ENCODE results near the gene FNDC3B. TPM values are rescaled to one million over a fixed set of nuclear protein-coding genes. Genes with fewer than 3 reads are reported as not detected.

The FNDC3B gene
- total RNA-seq, 2 donors from 2014 or later: 27.0 to 41.6 TPM

- no peak overlapping the region for H3K4me3 Mint-ChIP-seq
- no peak for DNase-seq
- H3K27me3 Mint-ChIP-seq: no peaks in the 10 kb centered on the region
- peaks cover 6% of the 10 kb centered on the region for H3K36me3 Mint-ChIP-seq (ENCODE audit: low read depth)
- peak overlapping the region; percentile 67 for H3K27ac Mint-ChIP-seq
- H3K4me1 Mint-ChIP-seq: peaks cover 12% of the 10 kb centered on the region
- H3K9me3 ChIP-seq (ENCODE audit: control insufficient read depth, low read length, poor library complexity, severe bottlenecking): no peaks in the 10 kb centered on the region
- ATAC-seq: no peak
Measured at GRCh38 chr3:172276103-172276502, 236.7 kb downstream of the FNDC3B start.

- ATAC-seq (no peak), DNase-seq (no peak)
- Mint-ChIP-seq H3K36me3 (ENCODE audit: low read depth) (peaks cover 6% of the 10 kb centered on the region), H3K27me3 (no peaks in the 10 kb centered on the region), H3K4me1 (peaks cover 14% of the 10 kb centered on the region), H3K4me3 (no peak overlapping the region), H3K27ac (no peak overlapping the region)
- no peaks in the 10 kb centered on the region for H3K9me3 ChIP-seq (ENCODE audit: control insufficient read depth, low read length, poor library complexity, severe bottlenecking)
Measured at GRCh38 chr3:172277151-172277652, 237.8 kb downstream of the FNDC3B start.

GRCh38 chr3:172279191-172279640 is 239.8 kb downstream of the FNDC3B start:
- Mint-ChIP-seq H3K27ac (no peak overlapping the region), H3K4me3 (no peak overlapping the region), H3K4me1 (peaks cover 21% of the 10 kb centered on the region), H3K36me3 (ENCODE audit: low read depth) (peaks cover 8% of the 10 kb centered on the region), H3K27me3 (no peaks in the 10 kb centered on the region)
- no peak for DNase-seq
- no peak for ATAC-seq
- no peaks in the 10 kb centered on the region for H3K9me3 ChIP-seq (ENCODE audit: control insufficient read depth, low read length, poor library complexity, severe bottlenecking)

GRCh38 chr3:172279974-172280373 is 240.6 kb downstream of the FNDC3B start:
- DNase-seq (no peak), ATAC-seq (no peak)
- H3K27me3 Mint-ChIP-seq: no peaks in the 10 kb centered on the region
- peaks cover 20% of the 10 kb centered on the region for H3K4me1 Mint-ChIP-seq
- no peak overlapping the region for H3K4me3 Mint-ChIP-seq
- H3K27ac Mint-ChIP-seq: no peak overlapping the region
- peaks cover 6% of the 10 kb centered on the region for H3K36me3 Mint-ChIP-seq (ENCODE audit: low read depth)
- H3K9me3 ChIP-seq (ENCODE audit: control insufficient read depth, low read length, poor library complexity, severe bottlenecking): no peaks in the 10 kb centered on the region

GRCh38 chr3:172280406-172281051 is 241.2 kb downstream of the FNDC3B start:
- Mint-ChIP-seq H3K36me3 (ENCODE audit: low read depth) (peaks cover 6% of the 10 kb centered on the region), H3K4me3 (no peak overlapping the region)
- ATAC-seq: no peak

GRCh38 chr3:172281884-172282283 is 242.5 kb downstream of the FNDC3B start:
- Mint-ChIP-seq H3K4me3 (no peak overlapping the region), H3K4me1 (peaks cover 17% of the 10 kb centered on the region), H3K27ac (no peak overlapping the region), H3K36me3 (ENCODE audit: low read depth) (peaks cover 6% of the 10 kb centered on the region), H3K27me3 (no peaks in the 10 kb centered on the region)
- DNase-seq (no peak), ATAC-seq (no peak)
- no peaks in the 10 kb centered on the region for H3K9me3 ChIP-seq (ENCODE audit: control insufficient read depth, low read length, poor library complexity, severe bottlenecking)

More at GRCh38 chr3:172280406-172281051, 241.2 kb downstream of the FNDC3B start:
- Mint-ChIP-seq H3K27me3 (no peaks in the 10 kb centered on the region), H3K4me1 (peaks cover 18% of the 10 kb centered on the region), H3K27ac (no peak overlapping the region)
- no peaks in the 10 kb centered on the region for H3K9me3 ChIP-seq (ENCODE audit: control insufficient read depth, low read length, poor library complexity, severe bottlenecking)
- DNase-seq: no peak

- peaks cover 22% of the 10 kb centered on the region for H3K4me1 Mint-ChIP-seq
- H3K9me3 ChIP-seq (ENCODE audit: control insufficient read depth, low read length, poor library complexity, severe bottlenecking): no peaks in the 10 kb centered on the region
- peaks cover 9% of the 10 kb centered on the region for H3K36me3 Mint-ChIP-seq (ENCODE audit: low read depth)
- no peak overlapping the region for H3K27ac Mint-ChIP-seq
- no peaks in the 10 kb centered on the region for H3K27me3 Mint-ChIP-seq
- no peak for DNase-seq
- no peak overlapping the region for H3K4me3 Mint-ChIP-seq
- ATAC-seq: no peak
Measured at GRCh38 chr3:172282850-172283249, 243.5 kb downstream of the FNDC3B start.

GRCh38 chr3:172283841-172284357 is 244.5 kb downstream of the FNDC3B start:
- Mint-ChIP-seq H3K36me3 (ENCODE audit: low read depth) (peaks cover 9% of the 10 kb centered on the region), H3K27me3 (no peaks in the 10 kb centered on the region), H3K27ac (no peak overlapping the region), H3K4me1 (peaks cover 24% of the 10 kb centered on the region), H3K4me3 (no peak overlapping the region)
- ATAC-seq (no peak), DNase-seq (no peak)
- H3K9me3 ChIP-seq (ENCODE audit: control insufficient read depth, low read length, poor library complexity, severe bottlenecking): no peaks in the 10 kb centered on the region

- no peaks in the 10 kb centered on the region for H3K27me3 Mint-ChIP-seq
- H3K4me3 Mint-ChIP-seq: no peak overlapping the region
- no peak for DNase-seq
- no peaks in the 10 kb centered on the region for H3K9me3 ChIP-seq (ENCODE audit: control insufficient read depth, low read length, poor library complexity, severe bottlenecking)
- peaks cover 19% of the 10 kb centered on the region for H3K36me3 Mint-ChIP-seq (ENCODE audit: low read depth)
- no peak overlapping the region for H3K27ac Mint-ChIP-seq
- no peak for ATAC-seq
- H3K4me1 Mint-ChIP-seq: peaks cover 31% of the 10 kb centered on the region
Measured at GRCh38 chr3:172285844-172286243, 246.5 kb downstream of the FNDC3B start.

- Mint-ChIP-seq H3K4me3 (no peak overlapping the region), H3K27me3 (no peaks in the 10 kb centered on the region), H3K36me3 (ENCODE audit: low read depth) (peaks cover 19% of the 10 kb centered on the region), H3K4me1 (peaks cover 29% of the 10 kb centered on the region), H3K27ac (peak overlapping the region; percentile 41)
- no peaks in the 10 kb centered on the region for H3K9me3 ChIP-seq (ENCODE audit: control insufficient read depth, low read length, poor library complexity, severe bottlenecking)
- ATAC-seq (no peak), DNase-seq (no peak)
Measured at GRCh38 chr3:172286548-172287148, 247.3 kb downstream of the FNDC3B start.

- Mint-ChIP-seq H3K36me3 (ENCODE audit: low read depth) (peaks cover 14% of the 10 kb centered on the region), H3K27ac (no peak overlapping the region), H3K27me3 (no peaks in the 10 kb centered on the region), H3K4me1 (peaks cover 28% of the 10 kb centered on the region), H3K4me3 (no peak overlapping the region)
- no peaks in the 10 kb centered on the region for H3K9me3 ChIP-seq (ENCODE audit: control insufficient read depth, low read length, poor library complexity, severe bottlenecking)
- DNase-seq (no peak), ATAC-seq (no peak)
Measured at GRCh38 chr3:172287937-172288477, 248.6 kb downstream of the FNDC3B start.

- H3K9me3 ChIP-seq (ENCODE audit: control insufficient read depth, low read length, poor library complexity, severe bottlenecking): no peaks in the 10 kb centered on the region
- Mint-ChIP-seq H3K4me3 (no peak overlapping the region), H3K27ac (no peak overlapping the region), H3K4me1 (peaks cover 27% of the 10 kb centered on the region), H3K36me3 (ENCODE audit: low read depth) (peaks cover 14% of the 10 kb centered on the region), H3K27me3 (no peaks in the 10 kb centered on the region)
- DNase-seq (no peak), ATAC-seq (no peak)
Measured at GRCh38 chr3:172288651-172289050, 249.3 kb downstream of the FNDC3B start.

- H3K27me3 Mint-ChIP-seq: no peaks in the 10 kb centered on the region
- peaks cover 27% of the 10 kb centered on the region for H3K4me1 Mint-ChIP-seq
- H3K9me3 ChIP-seq (ENCODE audit: control insufficient read depth, low read length, poor library complexity, severe bottlenecking): no peaks in the 10 kb centered on the region
- H3K27ac Mint-ChIP-seq: peak overlapping the region; percentile 54
- peaks cover 14% of the 10 kb centered on the region for H3K36me3 Mint-ChIP-seq (ENCODE audit: low read depth)
- H3K4me3 Mint-ChIP-seq: no peak overlapping the region
- DNase-seq (no peak), ATAC-seq (no peak)
Measured at GRCh38 chr3:172289583-172289982, 250.2 kb downstream of the FNDC3B start.
